ENCODE measurements around the gene SYNJ2BP. TPM values are rescaled to one million over a fixed set of nuclear protein-coding genes. Genes with fewer than 3 reads are reported as not detected.
"Not testable (repeated sequence)": the region's sequence is repeated elsewhere in the genome, so short reads cannot be mapped to it uniquely, and the experiment has no call there.

Gene SYNJ2BP
- polyA plus RNA-seq, 3 donors = 4.9 to 17.5 (median 12.6) TPM

DNA sequence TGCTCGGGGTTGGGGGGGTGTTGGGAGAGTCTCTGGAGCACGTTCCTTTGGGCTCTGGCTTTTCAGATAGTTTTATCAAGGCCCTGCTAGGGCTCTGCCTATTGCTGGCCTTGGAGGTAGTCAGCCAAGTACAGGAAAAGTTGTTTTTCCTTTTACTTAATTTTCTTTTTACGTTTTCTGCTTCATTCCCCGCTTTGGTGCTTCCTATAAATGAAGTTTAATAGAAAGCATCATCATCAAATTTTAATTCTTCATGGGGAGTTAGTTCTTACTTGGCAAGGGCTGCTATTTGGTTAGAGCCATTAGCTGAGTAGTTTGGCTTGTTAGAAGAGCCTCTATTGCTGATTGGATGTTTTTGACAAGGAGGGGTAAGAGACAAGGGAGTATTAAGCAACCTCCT, 20.0 kb upstream of the SYNJ2BP start:
- intact Hi-C loops (cut with micrococcal nuclease) = no loop called here
- peaks cover 0 to 6% (median 0%) of the 10 kb centered on the region in 3 donors for H3K27me3 Mint-ChIP-seq (ENCODE audit: low read depth in 3 of 3)
- no peaks in the 10 kb centered on the region for H3K4me1 Mint-ChIP-seq
- no peaks in the 10 kb centered on the region for H3K36me3 Mint-ChIP-seq
- H3K27ac Mint-ChIP-seq = no peak overlapping the region
- Histone ChIP-seq H2AFZ (ENCODE audit: insufficient read depth, low read depth, low read length, poor library complexity, severe bottlenecking) (no peak overlapping the region), H3K27me3 (ENCODE audit: control insufficient read depth in 2 of 2, insufficient read depth in 2 of 2, low read length in 2 of 2) (no peaks in the 10 kb centered on the region), H3K4me1 (ENCODE audit: control insufficient read depth in 1 of 2, insufficient read depth in 2 of 2, low read length in 2 of 2) (no peaks in the 10 kb centered on the region), H4K20me1 (ENCODE audit: insufficient read depth, low read length) (no peaks in the 10 kb centered on the region), H3K79me2 (ENCODE audit: insufficient read depth, low read length) (no peaks in the 10 kb centered on the region), H3K27ac (ENCODE audit: low read depth in 1 of 2, low read length in 2 of 2) (no peak overlapping the region), H3K9me3 (replicated peaks in 1 of 2; ENCODE audit: control insufficient read depth in 1 of 2, insufficient read depth in 1 of 2, low read length in 2 of 2) (peaks cover 64 to 67% of the 10 kb centered on the region in 2 donors), H3K36me3 (replicated peaks in 1 of 2; ENCODE audit: control insufficient read depth in 1 of 2, insufficient read depth in 2 of 2, low read length in 2 of 2) (no peaks in the 10 kb centered on the region), H3K9ac (ENCODE audit: insufficient read depth, low read length, poor library complexity, severe bottlenecking) (no peak overlapping the region), H3K4me2 (replicated peaks; ENCODE audit: extremely low read depth, low read length, poor library complexity, severe bottlenecking) (no peak overlapping the region), H3K4me3 (replicated peaks in 1 of 3; ENCODE audit: low read depth in 2 of 3, low read length in 3 of 3) (no peak overlapping the region)
- TF ChIP-seq, protein P1, sequence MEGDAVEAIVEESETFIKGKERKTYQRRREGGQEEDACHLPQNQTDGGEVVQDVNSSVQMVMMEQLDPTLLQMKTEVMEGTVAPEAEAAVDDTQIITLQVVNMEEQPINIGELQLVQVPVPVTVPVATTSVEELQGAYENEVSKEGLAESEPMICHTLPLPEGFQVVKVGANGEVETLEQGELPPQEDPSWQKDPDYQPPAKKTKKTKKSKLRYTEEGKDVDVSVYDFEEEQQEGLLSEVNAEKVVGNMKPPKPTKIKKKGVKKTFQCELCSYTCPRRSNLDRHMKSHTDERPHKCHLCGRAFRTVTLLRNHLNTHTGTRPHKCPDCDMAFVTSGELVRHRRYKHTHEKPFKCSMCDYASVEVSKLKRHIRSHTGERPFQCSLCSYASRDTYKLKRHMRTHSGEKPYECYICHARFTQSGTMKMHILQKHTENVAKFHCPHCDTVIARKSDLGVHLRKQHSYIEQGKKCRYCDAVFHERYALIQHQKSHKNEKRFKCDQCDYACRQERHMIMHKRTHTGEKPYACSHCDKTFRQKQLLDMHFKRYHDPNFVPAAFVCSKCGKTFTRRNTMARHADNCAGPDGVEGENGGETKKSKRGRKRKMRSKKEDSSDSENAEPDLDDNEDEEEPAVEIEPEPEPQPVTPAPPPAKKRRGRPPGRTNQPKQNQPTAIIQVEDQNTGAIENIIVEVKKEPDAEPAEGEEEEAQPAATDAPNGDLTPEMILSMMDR (IDR thresholded peaks at IDR 0.05) = no peak
- H3K4me3 Mint-ChIP-seq = no peak overlapping the region
- no peak for DNase-seq
- H3K9me3 Mint-ChIP-seq = peaks cover 26 to 84% (median 70%) of the 10 kb centered on the region in 7 donors
- 77% methylated on average over 2 of the region's 4 CpGs for WGBS (ENCODE audit: insufficient coverage)

DNA sequence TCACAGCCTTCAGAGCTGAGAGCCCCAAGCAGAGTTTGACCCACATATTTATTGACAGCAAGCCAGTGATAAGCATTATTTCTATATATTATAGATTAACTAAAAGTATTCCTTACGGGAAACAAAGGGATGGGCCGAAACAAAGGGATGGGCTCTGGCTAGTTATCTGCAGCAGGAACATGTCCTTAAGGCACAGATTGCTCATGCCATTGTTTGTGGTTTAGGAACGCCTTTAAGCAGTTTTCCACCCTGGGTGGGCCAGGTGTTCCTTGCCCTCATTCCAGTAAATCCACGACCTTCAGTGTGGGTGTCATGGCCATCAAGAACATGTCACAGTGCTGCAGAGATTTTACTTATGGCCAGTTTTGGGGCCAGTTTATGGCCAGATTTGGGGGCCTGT, 9.7 kb upstream of the SYNJ2BP start:
- intact Hi-C loops (cut with micrococcal nuclease); H3K27ac ChIP-seq (ENCODE audit: low read depth in 1 of 2, low read length in 2 of 2); H3K4me3 Mint-ChIP-seq; H2AFZ ChIP-seq (ENCODE audit: insufficient read depth, low read depth, low read length, poor library complexity, severe bottlenecking); H3K4me3 ChIP-seq (replicated peaks in 1 of 3; ENCODE audit: low read depth in 2 of 3, low read length in 3 of 3); H3K36me3 ChIP-seq (replicated peaks in 1 of 2; ENCODE audit: control insufficient read depth in 1 of 2, insufficient read depth in 2 of 2, low read length in 2 of 2); H3K9ac ChIP-seq (ENCODE audit: insufficient read depth, low read length, poor library complexity, severe bottlenecking); H3K27me3 ChIP-seq (ENCODE audit: control insufficient read depth in 2 of 2, insufficient read depth in 2 of 2, low read length in 2 of 2); H3K9me3 ChIP-seq (replicated peaks in 1 of 2; ENCODE audit: control insufficient read depth in 1 of 2, insufficient read depth in 1 of 2, low read length in 2 of 2); H4K20me1 ChIP-seq (ENCODE audit: insufficient read depth, low read length); H3K27ac Mint-ChIP-seq; H3K27me3 Mint-ChIP-seq (ENCODE audit: low read depth in 3 of 3); H3K79me2 ChIP-seq (ENCODE audit: insufficient read depth, low read length); DNase-seq; H3K4me1 ChIP-seq (ENCODE audit: control insufficient read depth in 1 of 2, insufficient read depth in 2 of 2, low read length in 2 of 2); H3K4me1 Mint-ChIP-seq; H3K4me2 ChIP-seq (replicated peaks; ENCODE audit: extremely low read depth, low read length, poor library complexity, severe bottlenecking); H3K36me3 Mint-ChIP-seq: not testable (repeated sequence)
- WGBS (ENCODE audit: insufficient coverage) = 59% methylated on average over 2 of the region's 4 CpGs
- peaks cover 6 to 35% (median 25%) of the 10 kb centered on the region in 7 donors for H3K9me3 Mint-ChIP-seq
